Panc1 (cell line): ENCODE data around the gene TERB2.
"Not testable (repeated sequence)": the region's sequence is repeated elsewhere in the genome, so short reads cannot be mapped to it uniquely, and the experiment has no call there.

Experiments used
- POLR2AphosphoS5 ChIP-seq: IDR thresholded peaks from 2 replicates; pipeline ENCODE4 v1.6.1; 2012; ENCODE audit warnings: mild to moderate bottlenecking, low read depth, low read length, moderate library complexity
- TF ChIP-seq, protein P1 (sequence below): fragments of 450-650 bp; IDR thresholded peaks from 2 replicates; pipeline ENCODE4 v1.5.1; 2017; ENCODE audit warnings: mild to moderate bottlenecking

DNA sequence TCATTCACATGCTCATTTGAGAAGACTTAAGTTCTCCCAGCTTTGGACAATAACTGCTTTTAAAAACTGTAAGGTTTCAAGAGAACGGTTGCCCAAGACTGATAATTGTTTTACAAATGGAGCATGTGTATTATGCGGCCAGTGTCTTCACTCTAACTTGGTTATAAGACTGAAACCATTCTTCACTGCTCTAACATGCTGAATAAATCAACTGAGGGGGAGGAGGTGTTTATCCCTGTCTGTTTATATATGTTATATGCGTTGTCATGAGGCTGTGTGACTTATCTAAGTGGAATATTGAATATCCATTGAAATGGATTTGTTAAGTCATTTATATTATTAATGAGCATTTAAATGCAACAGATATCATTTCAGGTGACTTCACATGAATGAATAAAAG is 41.1 kb downstream of the TERB2 start:
- TF ChIP-seq, protein P1, sequence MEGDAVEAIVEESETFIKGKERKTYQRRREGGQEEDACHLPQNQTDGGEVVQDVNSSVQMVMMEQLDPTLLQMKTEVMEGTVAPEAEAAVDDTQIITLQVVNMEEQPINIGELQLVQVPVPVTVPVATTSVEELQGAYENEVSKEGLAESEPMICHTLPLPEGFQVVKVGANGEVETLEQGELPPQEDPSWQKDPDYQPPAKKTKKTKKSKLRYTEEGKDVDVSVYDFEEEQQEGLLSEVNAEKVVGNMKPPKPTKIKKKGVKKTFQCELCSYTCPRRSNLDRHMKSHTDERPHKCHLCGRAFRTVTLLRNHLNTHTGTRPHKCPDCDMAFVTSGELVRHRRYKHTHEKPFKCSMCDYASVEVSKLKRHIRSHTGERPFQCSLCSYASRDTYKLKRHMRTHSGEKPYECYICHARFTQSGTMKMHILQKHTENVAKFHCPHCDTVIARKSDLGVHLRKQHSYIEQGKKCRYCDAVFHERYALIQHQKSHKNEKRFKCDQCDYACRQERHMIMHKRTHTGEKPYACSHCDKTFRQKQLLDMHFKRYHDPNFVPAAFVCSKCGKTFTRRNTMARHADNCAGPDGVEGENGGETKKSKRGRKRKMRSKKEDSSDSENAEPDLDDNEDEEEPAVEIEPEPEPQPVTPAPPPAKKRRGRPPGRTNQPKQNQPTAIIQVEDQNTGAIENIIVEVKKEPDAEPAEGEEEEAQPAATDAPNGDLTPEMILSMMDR: not testable (repeated sequence)
- not testable (repeated sequence) for TF ChIP-seq POLR2AphosphoS5
